ENCODE results near the gene EPB41L2. TPM values are rescaled to one million over a fixed set of nuclear protein-coding genes. Genes with fewer than 3 reads are reported as not detected.
"Not testable (repeated sequence)": the region's sequence is repeated elsewhere in the genome, so short reads cannot be mapped to it uniquely, and the experiment has no call there.

EPB41L2 gene
- total RNA-seq, 1 donor from 2014 or later: 16.5 TPM

- Mint-ChIP-seq H3K27me3 (no peaks in the 10 kb centered on the region), H3K9me3 (peaks cover 6% of the 10 kb centered on the region), H3K4me1 (no peaks in the 10 kb centered on the region)
Measured at GRCh38 chr6:131001945-131002660, 60.9 kb downstream of the EPB41L2 start.

GRCh38 chr6:131001111-131001736, 61.8 kb downstream of the EPB41L2 start:
- H3K9me3 Mint-ChIP-seq: no peaks in the 10 kb centered on the region
- H3K27ac Mint-ChIP-seq: no peak overlapping the region
- H3K36me3 Mint-ChIP-seq (ENCODE audit: low read depth): no peaks in the 10 kb centered on the region
- H3K4me3 Mint-ChIP-seq: no peak overlapping the region
- no peaks in the 10 kb centered on the region for H3K27me3 Mint-ChIP-seq
- DNase-seq: no peak
- no peaks in the 10 kb centered on the region for H3K4me1 Mint-ChIP-seq
- intact Hi-C loops (cut with micrococcal nuclease): no loop called here

More at GRCh38 chr6:131001945-131002660, 60.9 kb downstream of the EPB41L2 start:
- H3K4me3 Mint-ChIP-seq: no peak overlapping the region
- no peak overlapping the region for H3K27ac Mint-ChIP-seq
- DNase-seq: no peak
- intact Hi-C loops (cut with micrococcal nuclease): no loop called here
- H3K36me3 Mint-ChIP-seq (ENCODE audit: low read depth): no peaks in the 10 kb centered on the region

GRCh38 chr6:131000544-131000943, 62.5 kb downstream of the EPB41L2 start:
- Mint-ChIP-seq H3K4me1 (no peaks in the 10 kb centered on the region), H3K27ac (no peak overlapping the region), H3K27me3 (no peaks in the 10 kb centered on the region), H3K9me3 (peaks cover 3% of the 10 kb centered on the region), H3K4me3 (no peak overlapping the region), H3K36me3 (ENCODE audit: low read depth) (no peaks in the 10 kb centered on the region)
- intact Hi-C loops (cut with micrococcal nuclease): no loop called here
- no peak for DNase-seq

- H3K36me3 Mint-ChIP-seq (ENCODE audit: low read depth): no peaks in the 10 kb centered on the region
- H3K27ac Mint-ChIP-seq: no peak overlapping the region
- H3K27me3 Mint-ChIP-seq: no peaks in the 10 kb centered on the region
- no peak overlapping the region for H3K4me3 Mint-ChIP-seq
- intact Hi-C loops (cut with micrococcal nuclease): no loop called here
- no peaks in the 10 kb centered on the region for H3K4me1 Mint-ChIP-seq
- H3K9me3 Mint-ChIP-seq: peaks cover 3% of the 10 kb centered on the region
- DNase-seq: no peak
Measured at GRCh38 chr6:130997061-130997753, 65.8 kb downstream of the EPB41L2 start.

- H3K4me1 Mint-ChIP-seq: no peaks in the 10 kb centered on the region
- no peak overlapping the region for H3K27ac Mint-ChIP-seq
- intact Hi-C loops (cut with micrococcal nuclease): no loop called here
- peaks cover 3% of the 10 kb centered on the region for H3K9me3 Mint-ChIP-seq
- no peak for DNase-seq
- no peak overlapping the region for H3K4me3 Mint-ChIP-seq
- no peaks in the 10 kb centered on the region for H3K36me3 Mint-ChIP-seq (ENCODE audit: low read depth)
- no peaks in the 10 kb centered on the region for H3K27me3 Mint-ChIP-seq
Measured at GRCh38 chr6:130996635-130997034, 66.4 kb downstream of the EPB41L2 start.

- Mint-ChIP-seq H3K27ac (no peak overlapping the region), H3K9me3 (peaks cover 3% of the 10 kb centered on the region), H3K4me1 (no peaks in the 10 kb centered on the region), H3K36me3 (ENCODE audit: low read depth) (no peaks in the 10 kb centered on the region), H3K27me3 (no peaks in the 10 kb centered on the region), H3K4me3 (no peak overlapping the region)
- intact Hi-C loops (cut with micrococcal nuclease): no loop called here
- no peak for DNase-seq
Measured at GRCh38 chr6:130995783-130996447, 67.1 kb downstream of the EPB41L2 start.

- H3K36me3 Mint-ChIP-seq (ENCODE audit: low read depth): no peaks in the 10 kb centered on the region
- no peak for DNase-seq
- intact Hi-C loops (cut with micrococcal nuclease): no loop called here
- H3K9me3 Mint-ChIP-seq: peaks cover 3% of the 10 kb centered on the region
- H3K4me3 Mint-ChIP-seq: no peak overlapping the region
- no peak overlapping the region for H3K27ac Mint-ChIP-seq
- no peaks in the 10 kb centered on the region for H3K4me1 Mint-ChIP-seq
- no peaks in the 10 kb centered on the region for H3K27me3 Mint-ChIP-seq
Measured at GRCh38 chr6:130994319-130995097, 68.5 kb downstream of the EPB41L2 start.

- Mint-ChIP-seq H3K27me3 (no peaks in the 10 kb centered on the region), H3K4me1 (no peaks in the 10 kb centered on the region), H3K27ac (no peak overlapping the region), H3K4me3 (no peak overlapping the region), H3K36me3 (ENCODE audit: low read depth) (no peaks in the 10 kb centered on the region), H3K9me3 (peaks cover 3% of the 10 kb centered on the region)
- intact Hi-C loops (cut with micrococcal nuclease): no loop called here
- no peak for DNase-seq
Measured at GRCh38 chr6:130993292-130993765, 69.7 kb downstream of the EPB41L2 start.

- Mint-ChIP-seq H3K4me3 (no peak overlapping the region), H3K9me3 (peaks cover 3% of the 10 kb centered on the region), H3K36me3 (ENCODE audit: low read depth) (no peaks in the 10 kb centered on the region), H3K4me1 (no peaks in the 10 kb centered on the region), H3K27me3 (no peaks in the 10 kb centered on the region), H3K27ac (no peak overlapping the region)
- no peak for DNase-seq
- intact Hi-C loops (cut with micrococcal nuclease): no loop called here
Measured at GRCh38 chr6:130991422-130992137, 71.5 kb downstream of the EPB41L2 start.

- H3K9me3 Mint-ChIP-seq: peaks cover 19% of the 10 kb centered on the region
- H3K4me1 Mint-ChIP-seq; H3K27me3 Mint-ChIP-seq; intact Hi-C loops (cut with micrococcal nuclease); DNase-seq; H3K27ac Mint-ChIP-seq; H3K36me3 Mint-ChIP-seq (ENCODE audit: low read depth); H3K4me3 Mint-ChIP-seq: not testable (repeated sequence)
Measured at GRCh38 chr6:130987539-130987938, 75.5 kb downstream of the EPB41L2 start.

GRCh38 chr6:130985115-130985514, 77.9 kb downstream of the EPB41L2 start:
- peaks cover 19% of the 10 kb centered on the region for H3K9me3 Mint-ChIP-seq
- no peaks in the 10 kb centered on the region for H3K4me1 Mint-ChIP-seq
- intact Hi-C loops (cut with micrococcal nuclease): no loop called here
- H3K27ac Mint-ChIP-seq: no peak overlapping the region
- no peaks in the 10 kb centered on the region for H3K36me3 Mint-ChIP-seq (ENCODE audit: low read depth)
- no peak for DNase-seq
- no peaks in the 10 kb centered on the region for H3K27me3 Mint-ChIP-seq
- no peak overlapping the region for H3K4me3 Mint-ChIP-seq

- DNase-seq: no peak
- Mint-ChIP-seq H3K27ac (no peak overlapping the region), H3K9me3 (peaks cover 19% of the 10 kb centered on the region), H3K36me3 (ENCODE audit: low read depth) (no peaks in the 10 kb centered on the region), H3K27me3 (no peaks in the 10 kb centered on the region), H3K4me1 (no peaks in the 10 kb centered on the region), H3K4me3 (no peak overlapping the region)
- intact Hi-C loops (cut with micrococcal nuclease): no loop called here
Measured at GRCh38 chr6:130982941-130983456, 80.0 kb downstream of the EPB41L2 start.

GRCh38 chr6:130982135-130982534, 80.9 kb downstream of the EPB41L2 start:
- Mint-ChIP-seq H3K4me3 (no peak overlapping the region), H3K36me3 (ENCODE audit: low read depth) (no peaks in the 10 kb centered on the region), H3K27ac (no peak overlapping the region), H3K4me1 (no peaks in the 10 kb centered on the region), H3K27me3 (no peaks in the 10 kb centered on the region), H3K9me3 (peaks cover 19% of the 10 kb centered on the region)
- intact Hi-C loops (cut with micrococcal nuclease): no loop called here
- no peak for DNase-seq

All from activated CD4-positive, alpha-beta T cell treated with anti-CD3 and anti-CD28 coated beads, Interleukin-2, amount 10 ng/mL, durations not matched to agents 24 days and 14 days (primary cell).